ENCODE data around the gene MAGI3.

- no peak for TF ChIP-seq CTCF (IDR thresholded peaks at IDR 0.05; ENCODE audit: low read length)
- no peak for TF ChIP-seq EZH2 (IDR thresholded peaks at IDR 0.05; ENCODE audit: borderline replicate concordance, low read length)
Measured at GRCh38 chr1:113659035-113659434, 268.7 kb downstream of the MAGI3 start.

Data from OCI-LY1 (cell line).